ENCODE results near the gene CHGA.

Gene CHGA

GRCh38 chr14:92958373-92959188 lies 35.6 kb downstream of the CHGA start:
- no peak overlapping the region for H3K4me3 ChIP-seq
- no peak overlapping the region for H3K27ac ChIP-seq
- no peak overlapping the region for H3K4me2 ChIP-seq
- peaks cover 77% of the 10 kb centered on the region for H3K36me3 ChIP-seq
- H3K9me3 ChIP-seq, result no peaks in the 10 kb centered on the region
- no peak overlapping the region for H3K9ac ChIP-seq
- peaks cover 11% of the 10 kb centered on the region for H4K20me1 ChIP-seq
- no peaks in the 10 kb centered on the region for H3K4me1 ChIP-seq
- no peak for TF ChIP-seq Cebpa-rat (IDR thresholded peaks at IDR 0.05)
- no peaks in the 10 kb centered on the region for H3K27me3 ChIP-seq

GRCh38 chr14:92959189-92959531 lies 36.2 kb downstream of the CHGA start:
- no peak for TF ChIP-seq Cebpa-rat (IDR thresholded peaks at IDR 0.05)
- Histone ChIP-seq H3K4me3 (no peak overlapping the region), H3K4me1 (no peaks in the 10 kb centered on the region), H3K27ac (no peak overlapping the region), H3K27me3 (no peaks in the 10 kb centered on the region), H3K9me3 (no peaks in the 10 kb centered on the region), H3K36me3 (peaks cover 72% of the 10 kb centered on the region), H4K20me1 (peaks cover 12% of the 10 kb centered on the region), H3K4me2 (no peak overlapping the region), H3K9ac (no peak overlapping the region)

GRCh38 chr14:92959761-92960680 lies 37.1 kb downstream of the CHGA start:
- H3K4me2 ChIP-seq, result no peak overlapping the region
- peaks cover 17% of the 10 kb centered on the region for H4K20me1 ChIP-seq
- peaks cover 70% of the 10 kb centered on the region for H3K36me3 ChIP-seq
- no peak overlapping the region for H3K9ac ChIP-seq
- no peaks in the 10 kb centered on the region for H3K9me3 ChIP-seq
- TF ChIP-seq Cebpa-rat (IDR thresholded peaks at IDR 0.05), result no peak
- no peak overlapping the region for H3K4me3 ChIP-seq
- H3K27me3 ChIP-seq, result no peaks in the 10 kb centered on the region
- no peak overlapping the region for H3K27ac ChIP-seq
- H3K4me1 ChIP-seq, result peaks cover 6% of the 10 kb centered on the region

- H3K27me3 ChIP-seq, result no peaks in the 10 kb centered on the region
- H3K27ac ChIP-seq, result no peak overlapping the region
Measured at GRCh38 chr14:92960706-92961566, 38.0 kb downstream of the CHGA start.

GRCh38 chr14:92961567-92961855 lies 38.6 kb downstream of the CHGA start:
- TF ChIP-seq Cebpa-rat (IDR thresholded peaks at IDR 0.05), result no peak
- no peak overlapping the region for H3K9ac ChIP-seq
- H3K4me1 ChIP-seq, result peaks cover 10% of the 10 kb centered on the region
- H3K27ac ChIP-seq, result no peak overlapping the region
- H3K36me3 ChIP-seq, result peaks cover 62% of the 10 kb centered on the region
- no peaks in the 10 kb centered on the region for H3K27me3 ChIP-seq
- H3K4me2 ChIP-seq, result no peak overlapping the region
- H3K9me3 ChIP-seq, result no peaks in the 10 kb centered on the region
- H4K20me1 ChIP-seq, result peaks cover 17% of the 10 kb centered on the region
- H3K4me3 ChIP-seq, result no peak overlapping the region

More at GRCh38 chr14:92960706-92961566, 38.0 kb downstream of the CHGA start:
- Histone ChIP-seq H3K4me2 (no peak overlapping the region), H3K4me3 (no peak overlapping the region), H3K9me3 (no peaks in the 10 kb centered on the region), H3K36me3 (peaks cover 62% of the 10 kb centered on the region), H3K9ac (no peak overlapping the region), H4K20me1 (peaks cover 17% of the 10 kb centered on the region), H3K4me1 (peaks cover 10% of the 10 kb centered on the region)
- no peak for TF ChIP-seq Cebpa-rat (IDR thresholded peaks at IDR 0.05)

- Histone ChIP-seq H3K27ac (no peak overlapping the region), H4K20me1 (peaks cover 19% of the 10 kb centered on the region), H3K27me3 (no peaks in the 10 kb centered on the region), H3K9me3 (peaks cover under 1% of the 10 kb centered on the region; the same call in 1 of the 2 replicates), H3K9ac (no peak overlapping the region), H3K36me3 (peaks cover 57% of the 10 kb centered on the region), H3K4me3 (no peak overlapping the region), H3K4me1 (peaks cover 10% of the 10 kb centered on the region), H3K4me2 (no peak overlapping the region)
- TF ChIP-seq Cebpa-rat (IDR thresholded peaks at IDR 0.05), result no peak
Measured at GRCh38 chr14:92962031-92962830, 39.3 kb downstream of the CHGA start.

GRCh38 chr14:92962831-92963095 lies 39.8 kb downstream of the CHGA start:
- Histone ChIP-seq H3K4me2 (no peak overlapping the region), H3K36me3 (peaks cover 51% of the 10 kb centered on the region), H4K20me1 (peaks cover 23% of the 10 kb centered on the region), H3K27ac (no peak overlapping the region), H3K9me3 (peaks cover 5% of the 10 kb centered on the region; the same call in 1 of the 2 replicates), H3K27me3 (no peaks in the 10 kb centered on the region), H3K4me1 (peaks cover 10% of the 10 kb centered on the region), H3K4me3 (no peak overlapping the region), H3K9ac (no peak overlapping the region)
- TF ChIP-seq Cebpa-rat (IDR thresholded peaks at IDR 0.05), result no peak

GRCh38 chr14:92963301-92964123 lies 40.6 kb downstream of the CHGA start:
- no peak overlapping the region for H3K27ac ChIP-seq
- TF ChIP-seq Cebpa-rat (IDR thresholded peaks at IDR 0.05), result no peak
- H3K4me3 ChIP-seq, result no peak overlapping the region
- H3K4me2 ChIP-seq, result no peak overlapping the region
- peaks cover 10% of the 10 kb centered on the region for H3K4me1 ChIP-seq
- H3K9ac ChIP-seq, result no peak overlapping the region
- no peaks in the 10 kb centered on the region for H3K27me3 ChIP-seq
- peaks cover 23% of the 10 kb centered on the region for H4K20me1 ChIP-seq
- peaks cover 7% of the 10 kb centered on the region for H3K9me3 ChIP-seq
- H3K36me3 ChIP-seq, result peaks cover 44% of the 10 kb centered on the region

All from BLaER1 (cell line).